IMR-90 (cell line): ENCODE results near the gene ARRDC5. TPM values are rescaled to one million over a fixed set of nuclear protein-coding genes. Genes with fewer than 3 reads are reported as not detected.
"Not testable (repeated sequence)": the region's sequence is repeated elsewhere in the genome, so short reads cannot be mapped to it uniquely, and the experiment has no call there.

Source experiments
- ATAC-seq: fragments of 200-7000 bp; cut with Tn5 transposase; 2 replicates; pipeline ENCODE4 v1.9.1; 2020; ENCODE audit warnings: low read depth, mild to moderate bottlenecking, moderate library complexity
- BruUV-seq: library from RNA; stranded (reverse); fragments of 400-500 nt; replicated peaks from 2 replicates; lab custom pipeline; 2021; lab: Mats Ljungman, UMichigan
- CTCF ChIA-PET: fragments of 300-600 bp; formaldehyde crosslinking; extraction: SDS; loops from one replicate; lab custom pipeline; 2021; ENCODE audit warnings: antibody characterized with exemption; lab: Yijun Ruan, JAX
- POLR2A ChIA-PET: fragments of 300-600 bp; sonication (Branson Sonifier 250); formaldehyde crosslinking; loops from one replicate; lab custom pipeline; 2022; ENCODE audit warnings: antibody characterized with exemption; ENCODE audit not compliant: unreplicated experiment; lab: Charles Lee
- DNase-seq: peaks from one replicate; pipeline ENCODE4 v3.0.0; 2013
- H2AFZ ChIP-seq: replicated peaks from 2 replicates; pipeline ENCODE3; 2013; ENCODE audit warnings: low read length, mild to moderate bottlenecking; ENCODE audit not compliant: poor library complexity
- H2AK5ac ChIP-seq: 2 replicates; pipeline ENCODE4 v1.6.1; 2013; ENCODE audit warnings: low read depth, low read length, inconsistent platforms
- H2AK9ac ChIP-seq: replicated peaks from 2 replicates; pipeline ENCODE3; 2013; ENCODE audit warnings: mild to moderate bottlenecking, low read depth, low read length, moderate library complexity; ENCODE audit not compliant: poor library complexity
- H2BK120ac ChIP-seq: 2 replicates; pipeline ENCODE4 v1.6.1; 2013; ENCODE audit warnings: low read depth, low read length, inconsistent platforms
- H2BK15ac ChIP-seq: 3 replicates; pipeline ENCODE4 v1.6.1; 2013; ENCODE audit warnings: low read depth, low read length, inconsistent platforms
- H2BK20ac ChIP-seq: 2 replicates; pipeline ENCODE4 v1.6.1; 2013; ENCODE audit warnings: low read depth, mild to moderate bottlenecking, inconsistent platforms, low read length, moderate library complexity
- H2BK5ac ChIP-seq: 2 replicates; pipeline ENCODE4 v1.6.1; 2013; ENCODE audit warnings: mild to moderate bottlenecking, low read depth, low read length, inconsistent platforms; ENCODE audit not compliant: poor library complexity, severe bottlenecking
- H3K14ac ChIP-seq: replicated peaks from 2 replicates; pipeline ENCODE4 v1.6.1; 2013; ENCODE audit warnings: low read depth, low read length, inconsistent platforms
- H3K18ac ChIP-seq: 2 replicates; pipeline ENCODE4 v1.6.1; 2013; ENCODE audit warnings: low read depth, low read length, control low read depth
- H3K23ac ChIP-seq: 2 replicates; pipeline ENCODE4 v1.6.1; 2013; ENCODE audit warnings: low read depth, low read length, inconsistent platforms
- H3K27ac ChIP-seq: 2 replicates; pipeline ENCODE4 v1.5.1; 2013; ENCODE audit warnings: mild to moderate bottlenecking, control low read depth, low read length; ENCODE audit not compliant: insufficient read depth
- H3K27me3 ChIP-seq: 2 replicates; pipeline ENCODE4 v1.6.1; 2013; ENCODE audit warnings: low read length; ENCODE audit not compliant: control insufficient read depth, insufficient read depth
- H3K36me3 ChIP-seq: 2 replicates; pipeline ENCODE4 v1.6.1; 2013; ENCODE audit warnings: low read length, mixed read lengths; ENCODE audit not compliant: control insufficient read depth, insufficient read depth
- H3K4ac ChIP-seq: 2 replicates; pipeline ENCODE4 v1.6.1; 2013; ENCODE audit warnings: low read depth, low read length, inconsistent platforms
- H3K4me1 ChIP-seq: 2 replicates; pipeline ENCODE4 v1.6.1; 2013; ENCODE audit warnings: low read length, mixed read lengths; ENCODE audit not compliant: control insufficient read depth, insufficient read depth
- H3K4me2 ChIP-seq: 2 replicates; pipeline ENCODE4 v1.6.1; 2013; ENCODE audit warnings: low read depth, mild to moderate bottlenecking, control low read depth, low read length, moderate library complexity
- H3K4me3 ChIP-seq: 2 replicates; pipeline ENCODE4 v1.5.1; 2013; ENCODE audit warnings: low read depth, mild to moderate bottlenecking, control low read depth, low read length, moderate library complexity; ENCODE audit not compliant: insufficient read depth
- H3K56ac ChIP-seq: 2 replicates; pipeline ENCODE4 v1.6.1; 2013; ENCODE audit warnings: low read length, inconsistent platforms; ENCODE audit not compliant: insufficient read depth; ENCODE audit errors: extremely low read depth
- H3K79me1 ChIP-seq, 2 experiments: 2 replicates each; pipeline ENCODE4 v1.6.1; 2013; ENCODE audit warnings: low read length in 2 of 2, inconsistent platforms in 1 of 2, low read depth in 1 of 2
- H3K9ac ChIP-seq: 2 replicates; pipeline ENCODE4 v1.6.1; 2013; ENCODE audit warnings: low read depth, low read length, control low read depth
- H3K9me1 ChIP-seq: 2 replicates; pipeline ENCODE4 v1.6.1; 2013; ENCODE audit warnings: low read length, inconsistent platforms; ENCODE audit not compliant: insufficient read depth
- H3K9me3 ChIP-seq: 2 replicates; pipeline ENCODE4 v1.6.1; 2013; ENCODE audit warnings: low read length; ENCODE audit not compliant: control insufficient read depth, insufficient read depth
- H4K20me1 ChIP-seq: 2 replicates; pipeline ENCODE4 v1.6.1; 2013; ENCODE audit warnings: low read length, inconsistent platforms; ENCODE audit not compliant: insufficient read depth
- H4K5ac ChIP-seq: 2 replicates; pipeline ENCODE4 v1.6.1; 2013; ENCODE audit warnings: mild to moderate bottlenecking, low read depth, low read length, control low read depth
- H4K8ac ChIP-seq, 2 experiments: 2 replicates each; pipeline ENCODE4 v1.6.1; 2013; ENCODE audit warnings: low read depth in 2 of 2, low read length in 2 of 2, control low read depth in 1 of 2, inconsistent platforms in 1 of 2
- H4K91ac ChIP-seq: 2 replicates; pipeline ENCODE4 v1.6.1; 2013; ENCODE audit warnings: low read depth, low read length, inconsistent platforms; ENCODE audit not compliant: insufficient read depth
- FOS ChIP-seq: fragments of 150-350 bp; IDR thresholded peaks from 2 replicates; pipeline ENCODE4 v1.6.1; 2016; ENCODE audit warnings: low read depth, low read length
- NFE2L2 ChIP-seq: fragments of 150-350 bp; IDR thresholded peaks from 2 replicates; pipeline ENCODE4 v1.6.1; 2016; ENCODE audit warnings: low read depth, mild to moderate bottlenecking, low read length
- SMC3 ChIP-seq: fragments of 150-350 bp; IDR thresholded peaks from 2 replicates; pipeline ENCODE4 v1.6.1; 2016; ENCODE audit warnings: low read depth, mild to moderate bottlenecking, antibody characterized with exemption, low read length, moderate library complexity
- WGBS, 2 experiments: methylation state at CpG; one replicate each; pipeline versions ENCODE4 v1.1.5 to v1.1.7; 2013; ENCODE audit warnings: missing lambda C conversion rate in 2 of 2; ENCODE audit not compliant: insufficient read length in 1 of 2; ENCODE audit errors: extremely low coverage in 2 of 2; 5-methylcytosine and 5-hydroxymethylcytosine counted together
- dilution Hi-C: fragments of 300-500 bp; cut with HindIII; formaldehyde crosslinking; loops from one replicate; pipeline ENCODE4 v1.14.3; 2018; ENCODE audit warnings: low sequenced_read_pairs; ENCODE audit not compliant: unreplicated experiment
- in situ Hi-C: fragments of 300-500 bp; cut with MboI; formaldehyde crosslinking; loops from 3 replicates; pipeline ENCODE4 v1.14.3; 2019; ENCODE audit warnings: low sequenced_read_pairs, inconsistent platforms, mixed read lengths
- intact Hi-C: fragments of 100-400 bp; cut with micrococcal nuclease; formaldehyde crosslinking; loops from 2 replicates; pipeline ENCODE4 v1.10.0; 2022
- polyA plus RNA-seq, 3 experiments: library from polyadenylated mRNA; depleted of rRNA; stranded (reverse); fragments of >200 nt; gene quantifications; 2 replicates each; pipeline ENCODE4 v1.2.3, GENCODE V29; 2012; ENCODE audit warnings: low replicate concordance in 1 of 3
- total RNA-seq: library from RNA; depleted of rRNA; stranded (reverse); fragments of >200 nt; gene quantifications from 2 replicates; pipeline ENCODE4 v1.2.3, GENCODE V29; 2012
- TF ChIP-seq, protein P1 (sequence below): fragments of 150-350 bp; IDR thresholded peaks from 2 replicates; pipeline ENCODE4 v1.6.1; 2017; ENCODE audit warnings: mild to moderate bottlenecking, antibody characterized with exemption, low read length, low read depth

Gene ARRDC5
- total and polyA plus RNA-seq, 2 of the 4 experiments (the other 2 are of a cell fraction) = not detected

- TF ChIP-seq FOS (no peak), SMC3 (no peak), NFE2L2 (no peak)
- TF ChIP-seq, protein P1, sequence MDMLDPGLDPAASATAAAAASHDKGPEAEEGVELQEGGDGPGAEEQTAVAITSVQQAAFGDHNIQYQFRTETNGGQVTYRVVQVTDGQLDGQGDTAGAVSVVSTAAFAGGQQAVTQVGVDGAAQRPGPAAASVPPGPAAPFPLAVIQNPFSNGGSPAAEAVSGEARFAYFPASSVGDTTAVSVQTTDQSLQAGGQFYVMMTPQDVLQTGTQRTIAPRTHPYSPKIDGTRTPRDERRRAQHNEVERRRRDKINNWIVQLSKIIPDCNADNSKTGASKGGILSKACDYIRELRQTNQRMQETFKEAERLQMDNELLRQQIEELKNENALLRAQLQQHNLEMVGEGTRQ = no peak
- ChIA-PET POLR2A (no interaction called here), CTCF (interaction anchor here (0.6 kb wide), 1 partner anchor 10 kb away, joined by 3 read pairs; no protein-coding TSS in a partner anchor)
- no peak overlapping the region for H4K5ac ChIP-seq
- H2AK5ac ChIP-seq = no peak overlapping the region
- H3K4ac ChIP-seq = no peak overlapping the region
- H3K14ac ChIP-seq = no peak overlapping the region
- no peak overlapping the region; the same call in 2 of the 3 replicates for H2BK15ac ChIP-seq
- dilution Hi-C loops (no loop called here), in situ Hi-C loops (no loop called here), intact Hi-C loops (no loop called here)
- H2AK9ac ChIP-seq = no peak overlapping the region
- H3K23ac ChIP-seq = no peak overlapping the region
- no peak overlapping the region for H3K4me2 ChIP-seq
- H3K4me3 ChIP-seq = no peak overlapping the region
- H2BK120ac ChIP-seq = no peak overlapping the region
- ATAC-seq (peak; percentile 62), DNase-seq (peak; percentile 83)
- peak overlapping the region; percentile 65 for H2AFZ ChIP-seq
- no peak overlapping the region for H3K56ac ChIP-seq
- H3K9ac ChIP-seq = no peak overlapping the region
- H3K79me1 ChIP-seq = no peaks in the 10 kb centered on the region
- no peak overlapping the region for H4K91ac ChIP-seq
- H3K18ac ChIP-seq = no peak overlapping the region
- BruUV-seq = no TSS peak
- H3K9me1 ChIP-seq = peaks cover 4% of the 10 kb centered on the region; the same call in 1 of the 2 replicates
- H4K20me1 ChIP-seq = no peaks in the 10 kb centered on the region
- no peaks in the 10 kb centered on the region for H3K9me3 ChIP-seq
- H2BK5ac ChIP-seq = no peak overlapping the region
- no CpG with 5 or more reads among the region's 14 CpGs for WGBS, 2 experiments
- H4K8ac ChIP-seq = no peak overlapping the region
- H2BK20ac ChIP-seq = peak overlapping the region; percentile 9; the same call in 1 of the 2 replicates
- no peak overlapping the region for H3K27ac ChIP-seq
- H3K27me3 ChIP-seq = no peaks in the 10 kb centered on the region
- H3K4me1 ChIP-seq = no peaks in the 10 kb centered on the region
- no peaks in the 10 kb centered on the region for H3K36me3 ChIP-seq
Observed at GRCh38 chr19:4889034-4889815, 13.5 kb downstream of the ARRDC5 start.

GRCh38 chr19:4887803-4888202 is 14.9 kb downstream of the ARRDC5 start:
- CTCF ChIA-PET, in situ Hi-C loops, dilution Hi-C loops: not testable (repeated sequence)

More at GRCh38 chr19:4887803-4888202, 14.9 kb downstream of the ARRDC5 start:
- H4K8ac ChIP-seq, H3K18ac ChIP-seq, H2BK15ac ChIP-seq, H3K23ac ChIP-seq, H2BK20ac ChIP-seq, H2BK5ac ChIP-seq, H3K4me1 ChIP-seq, H3K4me3 ChIP-seq, H3K9ac ChIP-seq, H2BK120ac ChIP-seq, ATAC-seq, H3K56ac ChIP-seq, POLR2A ChIA-PET, H2AFZ ChIP-seq, H4K5ac ChIP-seq, H3K14ac ChIP-seq, H3K36me3 ChIP-seq, H3K4ac ChIP-seq, BruUV-seq, H4K91ac ChIP-seq, H3K27me3 ChIP-seq, H3K79me1 ChIP-seq, H3K4me2 ChIP-seq, intact Hi-C loops, DNase-seq, H2AK9ac ChIP-seq, H3K9me1 ChIP-seq, H4K20me1 ChIP-seq, H2AK5ac ChIP-seq, H3K27ac ChIP-seq, H3K9me3 ChIP-seq: not testable (repeated sequence)
- no CpG with 5 or more reads among the region's 6 CpGs for WGBS, 2 experiments
